Measurements from ENCODE around the gene ZFYVE28. TPM values are rescaled to one million over a fixed set of nuclear protein-coding genes. Genes with fewer than 3 reads are reported as not detected.

Gene ZFYVE28
- total and polyA plus RNA-seq, 10 of the 15 experiments (the other 5 are each of a cell fraction or from before 2014, with no cell fraction given), result 0.06 to 1.9 (median 0.22) TPM; not detected in 1

DNA sequence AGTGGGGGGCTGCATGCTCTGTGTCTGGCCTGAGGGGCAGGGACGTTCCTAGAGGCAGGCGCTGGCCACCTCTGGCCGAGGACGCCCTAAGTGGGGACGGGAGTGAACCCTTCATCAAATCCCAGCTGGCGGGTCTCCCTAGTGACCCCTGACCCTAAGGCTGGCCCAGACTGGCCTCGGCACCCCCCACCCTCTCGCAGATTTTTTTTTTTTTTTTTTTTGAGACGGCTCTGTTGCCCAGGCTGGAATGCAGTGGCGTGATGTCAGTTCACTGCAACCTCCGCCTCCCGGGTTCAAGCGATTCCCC is 155.5 kb downstream of the ZFYVE28 start:
- RAD21 ChIA-PET (ENCODE audit: unreplicated experiment), result interaction anchor here (1.4 to 1.7 kb wide), 3 partner anchors 22 to 149 kb away, joined by 4 to 12 read pairs (median 11); no protein-coding TSS in a partner anchor
- Histone ChIP-seq H4K20me1 (ENCODE audit: control insufficient read depth, insufficient read depth) (no peaks in the 10 kb centered on the region; the same call in 1 of the 2 replicates), H3K4me1 (ENCODE audit: control insufficient read depth, insufficient read depth, low read length) (no peaks in the 10 kb centered on the region; the same call in 1 of the 2 replicates), H3K27ac (ENCODE audit: control insufficient read depth, insufficient read depth) (peak overlapping the region; percentile 82), H2AFZ (ENCODE audit: control insufficient read depth, low read depth, low read length) (peak overlapping the region; percentile 87), H3K9me3 (replicated peaks; ENCODE audit: control insufficient read depth, insufficient read depth, low read length) (no peaks in the 10 kb centered on the region), H3K4me3 (peak overlapping the region; percentile 74), H3K9ac (ENCODE audit: control insufficient read depth, insufficient read depth, low read length) (peak overlapping the region; percentile 88), H3K79me2 (ENCODE audit: control insufficient read depth, insufficient read depth, low read length) (peaks cover 10% of the 10 kb centered on the region), H3K27me3 (replicated peaks in 1 of 2; ENCODE audit: control insufficient read depth in 2 of 2, insufficient read depth in 2 of 2, low read length in 1 of 2) (no peaks in the 10 kb centered on the region), H3K4me2 (ENCODE audit: control insufficient read depth, insufficient read depth) (peak overlapping the region; percentile 94), H3K36me3 (ENCODE audit: control insufficient read depth in 2 of 2, insufficient read depth in 2 of 2, low read length in 1 of 2) (no peaks in the 10 kb centered on the region; a peak in 1 of 4 replicates)
- POLR2A ChIA-PET, result interaction anchor here (0.7 to 1.1 kb wide), 3 partner anchors 138 to 522 kb away, joined by 3 to 7 read pairs (median 4); no protein-coding TSS in a partner anchor
- DNase-seq (ENCODE audit: low read depth, low spot score) (no peak), FAIRE-seq (no peak), ATAC-seq (no peak)
- no peak for TF ChIP-seq POLR2A (IDR thresholded peaks at IDR 0.05; ENCODE audit: low read depth, low read length)
- no peak for TF ChIP-seq STAT1 (conservative IDR thresholded peaks at IDR 0.05)
- CTCF ChIA-PET, result no interaction called here
- in situ Hi-C loops (cut with MboI), result no loop called here
- intact Hi-C loops (cut with micrococcal nuclease; ENCODE audit: unreplicated experiment), result loop anchor here (1.0 to 10.0 kb wide), 3 partner anchors 21 to 812 kb away; partner anchors contain the start of genes HAUS3, HTT, HTT-AS and POLN
- SMC1A ChIA-PET (ENCODE audit: uncharacterized antibody, unreplicated experiment), result no interaction called here
- 30% methylated on average over 10 of the region's 13 CpGs for WGBS (ENCODE audit: insufficient coverage, insufficient replicate concordance, low lambda C conversion rate, missing lambda C conversion rate)
- BruUV-seq (replicated peaks), result no TSS peak

GRCh38 chr4:2262145-2262943 is 156.1 kb downstream of the ZFYVE28 start:
- Histone ChIP-seq H2AFZ (ENCODE audit: control insufficient read depth, low read depth, low read length) (peak overlapping the region; percentile 87), H3K9me3 (replicated peaks; ENCODE audit: control insufficient read depth, insufficient read depth, low read length) (no peaks in the 10 kb centered on the region), H3K36me3 (ENCODE audit: control insufficient read depth in 2 of 2, insufficient read depth in 2 of 2, low read length in 1 of 2) (no peaks in the 10 kb centered on the region; a peak in 1 of 4 replicates), H4K20me1 (ENCODE audit: control insufficient read depth, insufficient read depth) (no peaks in the 10 kb centered on the region; the same call in 1 of the 2 replicates), H3K79me2 (ENCODE audit: control insufficient read depth, insufficient read depth, low read length) (peaks cover 10% of the 10 kb centered on the region), H3K4me3 (peak overlapping the region; percentile 74), H3K27me3 (replicated peaks in 1 of 2; ENCODE audit: control insufficient read depth in 2 of 2, insufficient read depth in 2 of 2, low read length in 1 of 2) (no peaks in the 10 kb centered on the region), H3K4me2 (ENCODE audit: control insufficient read depth, insufficient read depth) (peak overlapping the region; percentile 94), H3K4me1 (ENCODE audit: control insufficient read depth, insufficient read depth, low read length) (no peaks in the 10 kb centered on the region; the same call in 1 of the 2 replicates), H3K27ac (ENCODE audit: control insufficient read depth, insufficient read depth) (peak overlapping the region; percentile 82), H3K9ac (ENCODE audit: control insufficient read depth, insufficient read depth, low read length) (peak overlapping the region; percentile 88)
- in situ Hi-C loops (cut with MboI) (no loop called here), intact Hi-C loops (cut with micrococcal nuclease; ENCODE audit: unreplicated experiment) (loop anchor here (1.0 to 10.0 kb wide), 3 partner anchors 20 to 812 kb away; partner anchors contain the start of genes HAUS3, HTT, HTT-AS and POLN)
- DNase-seq (ENCODE audit: low read depth, low spot score) (peak; percentile 91), ATAC-seq (peak; percentile 97), FAIRE-seq (peak; percentile 96)
- ChIA-PET SMC1A (ENCODE audit: uncharacterized antibody, unreplicated experiment) (interaction anchor here (0.7 to 1.1 kb wide), 4 partner anchors 22 to 150 kb away, joined by 3 to 5 read pairs (median 5); no protein-coding TSS in a partner anchor), POLR2A (interaction anchor here (0.6 to 1.1 kb wide), 9 partner anchors 11 to 523 kb away, joined by 3 to 19 read pairs (median 4); partner anchors contain the start of genes FAM193A, HAUS3, POLN and RNF4), RAD21 (ENCODE audit: unreplicated experiment) (interaction anchor here (0.6 to 1.7 kb wide), 12 partner anchors 12 to 553 kb away, joined by 3 to 15 read pairs (median 4); partner anchors contain the start of gene RNF4), CTCF (interaction anchor here (0.9 to 1.0 kb wide), 3 partner anchors 18 to 151 kb away, joined by 3 to 6 read pairs (median 3); no protein-coding TSS in a partner anchor)
- under 1% methylated on average over 84 of the region's 98 CpGs for WGBS (ENCODE audit: insufficient coverage, insufficient replicate concordance, low lambda C conversion rate, missing lambda C conversion rate)
- BruUV-seq (replicated peaks), result no TSS peak
- TF ChIP-seq IKZF1 (conservative IDR thresholded peaks at IDR 0.05) (peak; percentile 68), ETV6 (conservative IDR thresholded peaks at IDR 0.05 in 1 of 2, IDR thresholded peaks at IDR 0.05 in 1 of 2; ENCODE audit: borderline replicate concordance in 1 of 2, low read depth in 1 of 2) (no peak), SUZ12 (IDR thresholded peaks at IDR 0.05; ENCODE audit: unreplicated experiment) (no peak), CBX3 (IDR thresholded peaks at IDR 0.05; ENCODE audit: borderline replicate concordance, low read depth) (no peak), LARP7 (IDR thresholded peaks at IDR 0.05) (peak; percentile 79), SMC3 (IDR thresholded peaks at IDR 0.05; ENCODE audit: borderline replicate concordance, low read length) (no peak), JUNB (IDR thresholded peaks at IDR 0.05) (no peak), POLR2AphosphoS5 (IDR thresholded peaks at IDR 0.05; ENCODE audit: low read length) (peak; percentile 72), HCFC1 (IDR thresholded peaks at IDR 0.05; ENCODE audit: low read length) (0 out of 2 replicates have a peak, but pooled peaks have one; percentile 11), NRF1 (conservative IDR thresholded peaks at IDR 0.05; ENCODE audit: low read depth, low read length) (0 out of 2 replicates have a peak, but pooled peaks have one; percentile 7), CBX5 (IDR thresholded peaks at IDR 0.05; ENCODE audit: low read depth) (no peak), IRF4 (IDR thresholded peaks at IDR 0.05; ENCODE audit: low read depth, low read length) (no peak), FOXM1 (IDR thresholded peaks at IDR 0.05; ENCODE audit: low read depth, low read length) (no peak)
- TF ChIP-seq, protein P1, sequence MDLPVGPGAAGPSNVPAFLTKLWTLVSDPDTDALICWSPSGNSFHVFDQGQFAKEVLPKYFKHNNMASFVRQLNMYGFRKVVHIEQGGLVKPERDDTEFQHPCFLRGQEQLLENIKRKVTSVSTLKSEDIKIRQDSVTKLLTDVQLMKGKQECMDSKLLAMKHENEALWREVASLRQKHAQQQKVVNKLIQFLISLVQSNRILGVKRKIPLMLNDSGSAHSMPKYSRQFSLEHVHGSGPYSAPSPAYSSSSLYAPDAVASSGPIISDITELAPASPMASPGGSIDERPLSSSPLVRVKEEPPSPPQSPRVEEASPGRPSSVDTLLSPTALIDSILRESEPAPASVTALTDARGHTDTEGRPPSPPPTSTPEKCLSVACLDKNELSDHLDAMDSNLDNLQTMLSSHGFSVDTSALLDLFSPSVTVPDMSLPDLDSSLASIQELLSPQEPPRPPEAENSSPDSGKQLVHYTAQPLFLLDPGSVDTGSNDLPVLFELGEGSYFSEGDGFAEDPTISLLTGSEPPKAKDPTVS (IDR thresholded peaks at IDR 0.05; ENCODE audit: low read depth, low read length), result no peak

Measured in GM12878 (cell line).